Measurements from ENCODE around the gene CD302.

DNA sequence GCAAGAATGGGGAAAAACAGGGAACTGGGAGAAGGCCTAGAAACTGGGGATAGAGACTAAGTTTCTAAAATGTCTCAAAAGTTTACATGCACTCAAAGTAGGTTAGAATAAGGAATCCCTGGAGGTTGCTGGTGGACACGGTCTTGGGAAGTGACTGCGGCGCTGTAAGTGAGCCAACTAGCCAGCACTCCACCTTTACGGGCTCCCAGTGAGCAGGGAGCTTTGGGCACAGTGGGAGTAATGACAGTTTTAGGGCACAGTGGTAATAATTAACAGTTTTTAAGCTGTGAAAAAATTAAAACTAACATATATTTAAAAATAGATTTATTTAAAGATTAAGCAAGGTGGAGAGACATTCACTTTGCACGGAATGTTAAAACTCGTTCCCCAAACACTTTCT, 20.9 kb upstream of the CD302 start:
- TF ChIP-seq CTCF (IDR thresholded peaks at IDR 0.05), result no peak
- no peak for TF ChIP-seq POLR2A (IDR thresholded peaks at IDR 0.05)

All from testis (tissue), 2 donors.